Measurements from ENCODE around the gene MRPL9. TPM values are rescaled to one million over a fixed set of nuclear protein-coding genes. Genes with fewer than 3 reads are reported as not detected.

The MRPL9 gene
- total and polyA plus RNA-seq, 2 experiments from 2014 or later: 89.0 to 126 TPM

DNA sequence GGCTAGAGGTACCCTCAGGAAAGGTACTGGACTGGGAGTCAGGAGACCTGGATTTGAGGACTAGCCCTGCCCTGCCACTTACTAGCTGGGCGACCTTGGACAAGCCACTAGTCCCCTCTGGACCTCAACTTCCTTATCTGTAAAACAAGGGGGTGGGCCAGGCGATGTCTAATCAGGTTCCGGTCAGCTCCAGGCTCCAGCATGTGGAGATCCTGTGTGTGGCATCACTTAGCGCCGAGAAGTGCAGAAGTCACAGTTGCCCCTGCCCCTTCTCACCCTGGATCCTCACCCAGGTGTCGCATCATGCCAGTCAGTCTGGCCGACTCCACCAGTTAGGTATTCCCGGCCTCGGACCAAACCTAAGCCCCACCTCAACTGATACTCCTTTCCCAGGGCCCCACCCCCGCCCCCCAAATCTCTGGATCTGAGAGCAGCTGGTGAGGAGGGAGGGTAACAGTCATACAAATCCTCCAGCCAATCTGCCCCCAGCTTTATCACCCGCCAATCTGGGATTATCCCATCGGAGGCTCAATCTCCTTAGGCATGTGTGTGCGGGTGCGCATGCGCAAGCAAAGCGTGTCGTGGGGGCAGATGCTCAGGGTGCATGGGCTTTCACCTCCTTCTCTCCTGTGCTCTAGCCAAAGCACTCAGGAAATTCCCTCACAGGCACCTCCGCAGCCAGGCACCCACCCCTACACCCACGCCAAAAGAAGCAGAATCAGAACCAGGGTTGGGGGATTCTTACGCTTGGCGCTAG, 52.1 kb downstream of the MRPL9 start:
- H3K27ac ChIP-seq (ENCODE audit: low read depth): no peak overlapping the region
- TF ChIP-seq, protein P1, sequence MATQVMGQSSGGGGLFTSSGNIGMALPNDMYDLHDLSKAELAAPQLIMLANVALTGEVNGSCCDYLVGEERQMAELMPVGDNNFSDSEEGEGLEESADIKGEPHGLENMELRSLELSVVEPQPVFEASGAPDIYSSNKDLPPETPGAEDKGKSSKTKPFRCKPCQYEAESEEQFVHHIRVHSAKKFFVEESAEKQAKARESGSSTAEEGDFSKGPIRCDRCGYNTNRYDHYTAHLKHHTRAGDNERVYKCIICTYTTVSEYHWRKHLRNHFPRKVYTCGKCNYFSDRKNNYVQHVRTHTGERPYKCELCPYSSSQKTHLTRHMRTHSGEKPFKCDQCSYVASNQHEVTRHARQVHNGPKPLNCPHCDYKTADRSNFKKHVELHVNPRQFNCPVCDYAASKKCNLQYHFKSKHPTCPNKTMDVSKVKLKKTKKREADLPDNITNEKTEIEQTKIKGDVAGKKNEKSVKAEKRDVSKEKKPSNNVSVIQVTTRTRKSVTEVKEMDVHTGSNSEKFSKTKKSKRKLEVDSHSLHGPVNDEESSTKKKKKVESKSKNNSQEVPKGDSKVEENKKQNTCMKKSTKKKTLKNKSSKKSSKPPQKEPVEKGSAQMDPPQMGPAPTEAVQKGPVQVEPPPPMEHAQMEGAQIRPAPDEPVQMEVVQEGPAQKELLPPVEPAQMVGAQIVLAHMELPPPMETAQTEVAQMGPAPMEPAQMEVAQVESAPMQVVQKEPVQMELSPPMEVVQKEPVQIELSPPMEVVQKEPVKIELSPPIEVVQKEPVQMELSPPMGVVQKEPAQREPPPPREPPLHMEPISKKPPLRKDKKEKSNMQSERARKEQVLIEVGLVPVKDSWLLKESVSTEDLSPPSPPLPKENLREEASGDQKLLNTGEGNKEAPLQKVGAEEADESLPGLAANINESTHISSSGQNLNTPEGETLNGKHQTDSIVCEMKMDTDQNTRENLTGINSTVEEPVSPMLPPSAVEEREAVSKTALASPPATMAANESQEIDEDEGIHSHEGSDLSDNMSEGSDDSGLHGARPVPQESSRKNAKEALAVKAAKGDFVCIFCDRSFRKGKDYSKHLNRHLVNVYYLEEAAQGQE (IDR thresholded peaks at IDR 0.05; ENCODE audit: unreplicated experiment): no peak
- TF ChIP-seq POLR2AphosphoS5 (IDR thresholded peaks at IDR 0.05; ENCODE audit: low read depth) (no peak), ZNF331 (CRISPR knock-in tag; IDR thresholded peaks at IDR 0.05; ENCODE audit: low read depth) (no peak), JUNB (IDR thresholded peaks at IDR 0.05; ENCODE audit: unreplicated experiment) (no peak), EZH2 (IDR thresholded peaks at IDR 0.05; ENCODE audit: low read depth, unreplicated experiment) (no peak), NANOG (IDR thresholded peaks at IDR 0.05; ENCODE audit: borderline replicate concordance) (no peak), EZH2phosphoT487 (IDR thresholded peaks at IDR 0.05; ENCODE audit: unreplicated experiment) (no peak), ZNF114 (CRISPR knock-in tag; IDR thresholded peaks at IDR 0.05) (no peak), STAT1 (IDR thresholded peaks at IDR 0.05; ENCODE audit: unreplicated experiment) (no peak), CREB1 (CRISPR knock-in tag; IDR thresholded peaks at IDR 0.05; ENCODE audit: low read depth) (no peak)
- TF ChIP-seq, protein P2, sequence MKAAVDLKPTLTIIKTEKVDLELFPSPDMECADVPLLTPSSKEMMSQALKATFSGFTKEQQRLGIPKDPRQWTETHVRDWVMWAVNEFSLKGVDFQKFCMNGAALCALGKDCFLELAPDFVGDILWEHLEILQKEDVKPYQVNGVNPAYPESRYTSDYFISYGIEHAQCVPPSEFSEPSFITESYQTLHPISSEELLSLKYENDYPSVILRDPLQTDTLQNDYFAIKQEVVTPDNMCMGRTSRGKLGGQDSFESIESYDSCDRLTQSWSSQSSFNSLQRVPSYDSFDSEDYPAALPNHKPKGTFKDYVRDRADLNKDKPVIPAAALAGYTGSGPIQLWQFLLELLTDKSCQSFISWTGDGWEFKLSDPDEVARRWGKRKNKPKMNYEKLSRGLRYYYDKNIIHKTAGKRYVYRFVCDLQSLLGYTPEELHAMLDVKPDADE (IDR thresholded peaks at IDR 0.05): no peak
- TF ChIP-seq, protein P3, sequence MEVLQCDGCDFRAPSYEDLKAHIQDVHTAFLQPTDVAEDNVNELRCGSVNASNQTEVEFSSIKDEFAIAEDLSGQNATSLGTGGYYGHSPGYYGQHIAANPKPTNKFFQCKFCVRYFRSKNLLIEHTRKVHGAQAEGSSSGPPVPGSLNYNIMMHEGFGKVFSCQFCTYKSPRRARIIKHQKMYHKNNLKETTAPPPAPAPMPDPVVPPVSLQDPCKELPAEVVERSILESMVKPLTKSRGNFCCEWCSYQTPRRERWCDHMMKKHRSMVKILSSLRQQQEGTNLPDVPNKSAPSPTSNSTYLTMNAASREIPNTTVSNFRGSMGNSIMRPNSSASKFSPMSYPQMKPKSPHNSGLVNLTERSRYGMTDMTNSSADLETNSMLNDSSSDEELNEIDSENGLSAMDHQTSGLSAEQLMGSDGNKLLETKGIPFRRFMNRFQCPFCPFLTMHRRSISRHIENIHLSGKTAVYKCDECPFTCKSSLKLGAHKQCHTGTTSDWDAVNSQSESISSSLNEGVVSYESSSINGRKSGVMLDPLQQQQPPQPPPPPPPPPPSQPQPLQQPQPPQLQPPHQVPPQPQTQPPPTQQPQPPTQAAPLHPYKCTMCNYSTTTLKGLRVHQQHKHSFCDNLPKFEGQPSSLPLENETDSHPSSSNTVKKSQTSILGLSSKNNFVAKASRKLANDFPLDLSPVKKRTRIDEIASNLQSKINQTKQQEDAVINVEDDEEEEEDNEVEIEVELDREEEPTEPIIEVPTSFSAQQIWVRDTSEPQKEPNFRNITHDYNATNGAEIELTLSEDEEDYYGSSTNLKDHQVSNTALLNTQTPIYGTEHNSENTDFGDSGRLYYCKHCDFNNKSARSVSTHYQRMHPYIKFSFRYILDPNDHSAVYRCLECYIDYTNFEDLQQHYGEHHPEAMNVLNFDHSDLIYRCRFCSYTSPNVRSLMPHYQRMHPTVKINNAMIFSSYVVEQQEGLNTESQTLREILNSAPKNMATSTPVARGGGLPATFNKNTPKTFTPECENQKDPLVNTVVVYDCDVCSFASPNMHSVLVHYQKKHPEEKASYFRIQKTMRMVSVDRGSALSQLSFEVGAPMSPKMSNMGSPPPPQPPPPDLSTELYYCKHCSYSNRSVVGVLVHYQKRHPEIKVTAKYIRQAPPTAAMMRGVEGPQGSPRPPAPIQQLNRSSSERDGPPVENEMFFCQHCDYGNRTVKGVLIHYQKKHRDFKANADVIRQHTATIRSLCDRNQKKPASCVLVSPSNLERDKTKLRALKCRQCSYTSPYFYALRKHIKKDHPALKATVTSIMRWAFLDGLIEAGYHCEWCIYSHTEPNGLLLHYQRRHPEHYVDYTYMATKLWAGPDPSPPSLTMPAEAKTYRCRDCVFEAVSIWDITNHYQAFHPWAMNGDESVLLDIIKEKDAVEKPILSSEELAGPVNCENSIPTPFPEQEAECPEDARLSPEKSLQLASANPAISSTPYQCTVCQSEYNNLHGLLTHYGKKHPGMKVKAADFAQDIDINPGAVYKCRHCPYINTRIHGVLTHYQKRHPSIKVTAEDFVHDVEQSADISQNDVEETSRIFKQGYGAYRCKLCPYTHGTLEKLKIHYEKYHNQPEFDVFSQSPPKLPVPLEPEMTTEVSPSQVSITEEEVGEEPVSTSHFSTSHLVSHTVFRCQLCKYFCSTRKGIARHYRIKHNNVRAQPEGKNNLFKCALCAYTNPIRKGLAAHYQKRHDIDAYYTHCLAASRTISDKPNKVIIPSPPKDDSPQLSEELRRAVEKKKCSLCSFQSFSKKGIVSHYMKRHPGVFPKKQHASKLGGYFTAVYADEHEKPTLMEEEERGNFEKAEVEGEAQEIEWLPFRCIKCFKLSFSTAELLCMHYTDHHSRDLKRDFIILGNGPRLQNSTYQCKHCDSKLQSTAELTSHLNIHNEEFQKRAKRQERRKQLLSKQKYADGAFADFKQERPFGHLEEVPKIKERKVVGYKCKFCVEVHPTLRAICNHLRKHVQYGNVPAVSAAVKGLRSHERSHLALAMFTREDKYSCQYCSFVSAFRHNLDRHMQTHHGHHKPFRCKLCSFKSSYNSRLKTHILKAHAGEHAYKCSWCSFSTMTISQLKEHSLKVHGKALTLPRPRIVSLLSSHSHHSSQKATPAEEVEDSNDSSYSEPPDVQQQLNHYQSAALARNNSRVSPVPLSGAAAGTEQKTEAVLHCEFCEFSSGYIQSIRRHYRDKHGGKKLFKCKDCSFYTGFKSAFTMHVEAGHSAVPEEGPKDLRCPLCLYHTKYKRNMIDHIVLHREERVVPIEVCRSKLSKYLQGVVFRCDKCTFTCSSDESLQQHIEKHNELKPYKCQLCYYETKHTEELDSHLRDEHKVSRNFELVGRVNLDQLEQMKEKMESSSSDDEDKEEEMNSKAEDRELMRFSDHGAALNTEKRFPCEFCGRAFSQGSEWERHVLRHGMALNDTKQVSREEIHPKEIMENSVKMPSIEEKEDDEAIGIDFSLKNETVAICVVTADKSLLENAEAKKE (CRISPR knock-in tag; IDR thresholded peaks at IDR 0.05): no peak
- TF ChIP-seq, protein P4, sequence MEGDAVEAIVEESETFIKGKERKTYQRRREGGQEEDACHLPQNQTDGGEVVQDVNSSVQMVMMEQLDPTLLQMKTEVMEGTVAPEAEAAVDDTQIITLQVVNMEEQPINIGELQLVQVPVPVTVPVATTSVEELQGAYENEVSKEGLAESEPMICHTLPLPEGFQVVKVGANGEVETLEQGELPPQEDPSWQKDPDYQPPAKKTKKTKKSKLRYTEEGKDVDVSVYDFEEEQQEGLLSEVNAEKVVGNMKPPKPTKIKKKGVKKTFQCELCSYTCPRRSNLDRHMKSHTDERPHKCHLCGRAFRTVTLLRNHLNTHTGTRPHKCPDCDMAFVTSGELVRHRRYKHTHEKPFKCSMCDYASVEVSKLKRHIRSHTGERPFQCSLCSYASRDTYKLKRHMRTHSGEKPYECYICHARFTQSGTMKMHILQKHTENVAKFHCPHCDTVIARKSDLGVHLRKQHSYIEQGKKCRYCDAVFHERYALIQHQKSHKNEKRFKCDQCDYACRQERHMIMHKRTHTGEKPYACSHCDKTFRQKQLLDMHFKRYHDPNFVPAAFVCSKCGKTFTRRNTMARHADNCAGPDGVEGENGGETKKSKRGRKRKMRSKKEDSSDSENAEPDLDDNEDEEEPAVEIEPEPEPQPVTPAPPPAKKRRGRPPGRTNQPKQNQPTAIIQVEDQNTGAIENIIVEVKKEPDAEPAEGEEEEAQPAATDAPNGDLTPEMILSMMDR (conservative IDR thresholded peaks at IDR 0.05; ENCODE audit: low read depth in 2 of 2): no peak
- H3K4me1 ChIP-seq (ENCODE audit: insufficient read depth): peaks cover 10% of the 10 kb centered on the region
- H3K27ac Mint-ChIP-seq: no peak overlapping the region
- ATAC-seq (no peak), DNase-seq (ENCODE audit: low spot score) (no peak)
- H3K36me3 Mint-ChIP-seq (ENCODE audit: low read depth): no peaks in the 10 kb centered on the region
- H3K9me2 ChIP-seq (ENCODE audit: insufficient read depth): no peaks in the 10 kb centered on the region
- no peak overlapping the region for H3K4me2 ChIP-seq
- no peaks in the 10 kb centered on the region for H3K9me3 Mint-ChIP-seq
- no peaks in the 10 kb centered on the region for H3K27me3 ChIP-seq (ENCODE audit: insufficient read depth)
- H2AFZ ChIP-seq: no peak overlapping the region
- no peak overlapping the region for H3K4me3 ChIP-seq
- peaks cover 12% of the 10 kb centered on the region for H3K27me3 Mint-ChIP-seq (ENCODE audit: insufficient read depth, low read depth, poor library complexity)
- no peak overlapping the region for H3K4me3 Mint-ChIP-seq
- no peaks in the 10 kb centered on the region for H3F3A ChIP-seq (replicated peaks; ENCODE audit: low read depth)
- H3K36me3 ChIP-seq (ENCODE audit: insufficient read depth): no peaks in the 10 kb centered on the region
- H3K4me1 Mint-ChIP-seq: peaks cover 21% of the 10 kb centered on the region
- H4K20me1 ChIP-seq (replicated peaks; ENCODE audit: insufficient read depth): no peaks in the 10 kb centered on the region
- no peaks in the 10 kb centered on the region for H3K79me2 ChIP-seq (replicated peaks; ENCODE audit: insufficient read depth)
